ENCODE data around the gene CD4. TPM values are rescaled to one million over a fixed set of nuclear protein-coding genes. Genes with fewer than 3 reads are reported as not detected.

Gene CD4
- total and polyA plus RNA-seq, 10 of the 15 experiments (the other 5 are each of a cell fraction or from before 2014, with no cell fraction given): 0.24 to 1.6 (median 0.69) TPM

- Histone ChIP-seq H2AFZ (ENCODE audit: control insufficient read depth, low read depth, low read length) (no peak overlapping the region), H3K9me3 (replicated peaks; ENCODE audit: control insufficient read depth, insufficient read depth, low read length) (no peaks in the 10 kb centered on the region), H4K20me1 (ENCODE audit: control insufficient read depth, insufficient read depth) (no peaks in the 10 kb centered on the region), H3K27me3 (replicated peaks in 1 of 2; ENCODE audit: control insufficient read depth in 2 of 2, insufficient read depth in 2 of 2, low read length in 1 of 2) (no peaks in the 10 kb centered on the region), H3K4me1 (ENCODE audit: control insufficient read depth, insufficient read depth, low read length) (peaks cover 45% of the 10 kb centered on the region), H3K4me2 (ENCODE audit: control insufficient read depth, insufficient read depth) (no peak overlapping the region), H3K36me3 (ENCODE audit: control insufficient read depth in 2 of 2, insufficient read depth in 2 of 2, low read length in 1 of 2) (no peaks in the 10 kb centered on the region), H3K79me2 (ENCODE audit: control insufficient read depth, insufficient read depth, low read length) (peaks cover 16% of the 10 kb centered on the region), H3K4me3 (no peak overlapping the region), H3K9ac (ENCODE audit: control insufficient read depth, insufficient read depth, low read length) (no peak overlapping the region), H3K27ac (ENCODE audit: control insufficient read depth, insufficient read depth) (no peak overlapping the region)
- SMC1A ChIA-PET (ENCODE audit: uncharacterized antibody, unreplicated experiment): no interaction called here
- POLR2A ChIA-PET: interaction anchor here (1.2 to 1.5 kb wide), 2 partner anchors 10 to 16 kb away, joined by 4 read pairs; partner anchors contain the start of gene MLF2
- no peak for FAIRE-seq
- TF ChIP-seq NFXL1 (IDR thresholded peaks at IDR 0.05; ENCODE audit: borderline replicate concordance) (no peak), BCL11A (IDR thresholded peaks at IDR 0.05; ENCODE audit: low read depth, low read length) (no peak), ESRRA (IDR thresholded peaks at IDR 0.05; ENCODE audit: low read length) (no peak), BMI1 (IDR thresholded peaks at IDR 0.05; ENCODE audit: borderline replicate concordance) (no peak), ZBED1 (IDR thresholded peaks at IDR 0.05; ENCODE audit: borderline replicate concordance) (no peak), HDAC6 (IDR thresholded peaks at IDR 0.05; ENCODE audit: unreplicated experiment) (no peak), RUNX3 (IDR thresholded peaks at IDR 0.05; ENCODE audit: low read length) (no peak), SP1 (IDR thresholded peaks at IDR 0.05; ENCODE audit: low read depth, low read length) (no peak), ATF7 (IDR thresholded peaks at IDR 0.05; ENCODE audit: low read depth) (no peak), SKIL (IDR thresholded peaks at IDR 0.05; ENCODE audit: low read depth, poor library complexity, severe bottlenecking) (no peak)
- intact Hi-C loops (cut with micrococcal nuclease; ENCODE audit: unreplicated experiment): no loop called here
- in situ Hi-C loops (cut with MboI): no loop called here
- BruUV-seq (replicated peaks): no TSS peak
- no peak for ATAC-seq
- WGBS (ENCODE audit: insufficient coverage, insufficient replicate concordance, low lambda C conversion rate, missing lambda C conversion rate): 67% methylated on average over 3 of the region's 4 CpGs
- CTCF ChIA-PET: interaction anchor here (0.8 to 12.7 kb wide), 5 partner anchors 13 to 45 kb away, joined by 3 to 221 read pairs (median 3); partner anchors contain the start of gene MLF2
- DNase-seq (ENCODE audit: low read depth, low spot score): no peak
- RAD21 ChIA-PET (ENCODE audit: unreplicated experiment): interaction anchor here (3.3 kb wide), 1 partner anchor 17 kb away, joined by 18 read pairs; the partner anchor contains the start of gene MLF2
Observed at GRCh38 chr12:6769666-6770065, 19.7 kb upstream of the CD4 start.

Measured in GM12878 (cell line).